ENCODE measurements around the gene EHD4.

EHD4 gene

GRCh38 chr15:41923401-41923997, 48.9 kb downstream of the EHD4 start:
- Histone ChIP-seq H3K79me2 (ENCODE audit: insufficient read depth, low read length) (no peaks in the 10 kb centered on the region), H3K27me3 (ENCODE audit: insufficient read depth, low read length, poor library complexity, severe bottlenecking) (no peaks in the 10 kb centered on the region), H3K4me2 (ENCODE audit: low read depth, low read length, poor library complexity, severe bottlenecking) (no peak overlapping the region), H3K9me3 (ENCODE audit: insufficient read depth, low read depth, low read length) (no peaks in the 10 kb centered on the region), H4K20me1 (ENCODE audit: insufficient read depth, low read length, poor library complexity, severe bottlenecking) (no peaks in the 10 kb centered on the region), H3K4me1 (ENCODE audit: insufficient read depth, low read length, poor library complexity, severe bottlenecking) (peaks cover 16% of the 10 kb centered on the region), H2AFZ (ENCODE audit: low read length) (no peak overlapping the region), H3F3A (ENCODE audit: low read depth) (no peaks in the 10 kb centered on the region; the same call in 1 of the 2 replicates), H3K9ac (ENCODE audit: low read depth, low read length, poor library complexity, severe bottlenecking) (no peak overlapping the region), H3K36me3 (ENCODE audit: insufficient read depth, low read length) (no peaks in the 10 kb centered on the region), H3K9me2 (replicated peaks; ENCODE audit: low read depth, low read length) (no peaks in the 10 kb centered on the region), H3K4me3 (ENCODE audit: low read length, poor library complexity, severe bottlenecking) (no peak overlapping the region)
- TF ChIP-seq CTCF (conservative IDR thresholded peaks at IDR 0.05; ENCODE audit: low read length) (no peak), EZH2phosphoT487 (IDR thresholded peaks at IDR 0.05; ENCODE audit: borderline replicate concordance) (no peak)

DNA sequence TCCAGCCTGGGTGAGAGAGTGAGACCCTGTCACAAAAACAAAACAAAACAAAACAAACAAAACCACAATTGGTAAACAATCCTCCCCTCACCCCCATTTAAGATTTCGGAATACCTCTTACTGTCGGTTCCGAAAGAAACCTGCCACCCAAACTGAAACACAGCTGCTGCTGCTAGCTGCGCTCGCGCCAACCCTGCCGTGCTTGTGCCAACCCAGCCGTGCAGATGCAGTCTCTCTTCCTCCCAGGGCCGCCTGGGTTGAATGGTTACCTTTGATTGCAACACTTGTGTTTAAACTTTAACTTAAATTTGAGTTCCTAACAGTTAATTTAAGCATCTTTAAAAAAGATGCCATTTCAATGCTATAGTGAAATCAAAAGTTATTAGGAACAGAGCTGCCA, 50.0 kb downstream of the EHD4 start:
- no peaks in the 10 kb centered on the region for H4K20me1 ChIP-seq (ENCODE audit: insufficient read depth, low read length, poor library complexity, severe bottlenecking)
- H2AFZ ChIP-seq (ENCODE audit: low read length): no peak overlapping the region
- no peak overlapping the region for H3K4me2 ChIP-seq (ENCODE audit: low read depth, low read length, poor library complexity, severe bottlenecking)
- no peaks in the 10 kb centered on the region for H3K79me2 ChIP-seq (ENCODE audit: insufficient read depth, low read length)
- H3K9me3 ChIP-seq (ENCODE audit: insufficient read depth, low read depth, low read length): no peaks in the 10 kb centered on the region
- H3K36me3 ChIP-seq (ENCODE audit: insufficient read depth, low read length): no peaks in the 10 kb centered on the region
- TF ChIP-seq EZH2phosphoT487 (IDR thresholded peaks at IDR 0.05; ENCODE audit: borderline replicate concordance): no peak
- TF ChIP-seq CTCF (conservative IDR thresholded peaks at IDR 0.05; ENCODE audit: low read length): no peak
- H3K9me2 ChIP-seq (replicated peaks; ENCODE audit: low read depth, low read length): no peaks in the 10 kb centered on the region
- H3K4me1 ChIP-seq (ENCODE audit: insufficient read depth, low read length, poor library complexity, severe bottlenecking): peaks cover 16% of the 10 kb centered on the region
- no peaks in the 10 kb centered on the region for H3F3A ChIP-seq (ENCODE audit: low read depth)
- H3K27me3 ChIP-seq (ENCODE audit: insufficient read depth, low read length, poor library complexity, severe bottlenecking): no peaks in the 10 kb centered on the region
- H3K4me3 ChIP-seq (ENCODE audit: low read length, poor library complexity, severe bottlenecking): no peak overlapping the region
- H3K9ac ChIP-seq (ENCODE audit: low read depth, low read length, poor library complexity, severe bottlenecking): no peak overlapping the region

DNA sequence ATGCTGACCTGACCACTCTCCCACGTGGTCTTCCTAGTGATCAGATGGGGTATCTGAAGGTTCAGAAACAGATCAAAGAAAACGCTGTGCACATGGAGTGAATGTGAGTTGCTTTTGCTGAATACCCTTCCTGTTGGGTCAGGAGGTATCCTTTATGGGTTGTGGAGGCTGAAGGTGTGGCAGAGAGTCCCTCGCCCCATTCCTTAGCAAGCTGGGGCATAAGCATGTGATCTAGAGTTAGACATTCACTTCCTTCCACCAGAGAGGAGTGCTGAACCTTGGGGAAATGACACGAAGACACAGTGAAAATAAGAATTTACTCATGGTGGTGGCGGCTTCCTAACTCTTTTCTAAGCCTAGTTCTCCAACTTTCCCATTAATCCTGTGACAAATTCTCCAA, 50.7 kb downstream of the EHD4 start:
- Histone ChIP-seq H3K4me1 (ENCODE audit: insufficient read depth, low read length, poor library complexity, severe bottlenecking) (peaks cover 12% of the 10 kb centered on the region), H3K79me2 (ENCODE audit: insufficient read depth, low read length) (no peaks in the 10 kb centered on the region), H3K4me2 (ENCODE audit: low read depth, low read length, poor library complexity, severe bottlenecking) (no peak overlapping the region), H3K4me3 (ENCODE audit: low read length, poor library complexity, severe bottlenecking) (no peak overlapping the region), H2AFZ (ENCODE audit: low read length) (no peak overlapping the region), H3K9me2 (replicated peaks; ENCODE audit: low read depth, low read length) (no peaks in the 10 kb centered on the region), H3K36me3 (ENCODE audit: insufficient read depth, low read length) (no peaks in the 10 kb centered on the region), H3K9ac (ENCODE audit: low read depth, low read length, poor library complexity, severe bottlenecking) (no peak overlapping the region), H3F3A (ENCODE audit: low read depth) (no peaks in the 10 kb centered on the region), H3K9me3 (ENCODE audit: insufficient read depth, low read depth, low read length) (no peaks in the 10 kb centered on the region), H3K27me3 (ENCODE audit: insufficient read depth, low read length, poor library complexity, severe bottlenecking) (no peaks in the 10 kb centered on the region), H4K20me1 (ENCODE audit: insufficient read depth, low read length, poor library complexity, severe bottlenecking) (no peaks in the 10 kb centered on the region)
- TF ChIP-seq CTCF (conservative IDR thresholded peaks at IDR 0.05; ENCODE audit: low read length) (no peak), EZH2phosphoT487 (IDR thresholded peaks at IDR 0.05; ENCODE audit: borderline replicate concordance) (no peak)

Measured in Loucy (cell line).